SK-N-DZ (cell line): Measurements from ENCODE around the gene EFCAB6.

Source experiments
- DNase-seq: peaks from one replicate; pipeline ENCODE4 v3.0.0-alpha.2; 2015; ENCODE audit warnings: low spot score

EFCAB6 gene

DNA sequence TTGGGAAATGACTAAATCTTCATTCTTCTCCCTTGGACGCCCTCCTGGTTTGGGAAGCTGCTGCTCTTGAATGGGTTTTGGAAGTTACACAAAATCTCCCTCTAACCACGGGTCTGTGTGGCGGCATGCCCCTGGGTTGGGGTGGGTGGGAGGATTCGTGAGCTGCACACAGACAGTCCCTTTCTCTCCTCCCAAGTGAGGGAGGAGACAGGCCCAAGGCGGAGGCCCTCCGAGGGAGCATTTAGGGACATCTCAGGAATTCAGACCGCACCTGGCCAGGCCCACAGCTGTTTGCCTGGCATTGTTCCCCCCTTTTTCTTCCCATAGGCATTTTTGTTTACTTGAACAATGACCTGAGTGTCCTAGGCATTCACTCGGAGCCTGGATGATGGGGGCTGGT is 306.2 kb downstream of the EFCAB6 start:
- DNase-seq = no peak

GRCh38 chr22:43505423-43505822 is 306.7 kb downstream of the EFCAB6 start:
- no peak for DNase-seq

- DNase-seq = no peak
These were observed 307.3 kb downstream of the EFCAB6 start for GRCh38 chr22:43504666-43505261.

GRCh38 chr22:43504068-43504467 is 308.0 kb downstream of the EFCAB6 start:
- DNase-seq = no peak

DNA sequence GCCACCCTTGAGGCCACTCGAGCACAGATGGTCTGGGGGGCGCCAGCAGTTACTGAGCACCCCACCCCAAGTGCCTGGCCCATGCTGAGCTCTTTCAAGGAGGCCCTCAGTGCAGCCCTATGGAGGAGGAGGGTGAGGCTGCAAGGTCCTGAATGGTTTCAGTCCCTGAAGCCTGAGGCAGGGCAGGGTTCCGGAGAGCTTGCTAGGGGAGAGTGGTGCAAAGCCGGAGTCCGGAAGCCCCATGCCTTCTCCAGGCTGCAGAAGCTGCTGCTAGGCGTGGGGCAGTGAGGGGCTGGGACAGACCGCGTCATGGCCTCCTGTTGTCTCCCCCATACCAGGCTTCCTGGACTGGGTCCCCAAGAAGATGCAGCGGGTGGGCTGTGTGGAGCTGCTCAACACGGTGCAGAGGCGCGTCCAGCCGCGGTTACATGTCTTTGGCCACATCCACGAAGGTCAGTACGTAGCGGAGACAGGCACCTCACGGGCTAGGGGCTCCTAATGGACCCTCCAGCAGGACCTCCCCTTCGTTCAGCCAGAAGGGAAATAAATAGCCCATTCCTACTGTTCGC is 309.7 kb downstream of the EFCAB6 start:
- no peak for DNase-seq

DNA sequence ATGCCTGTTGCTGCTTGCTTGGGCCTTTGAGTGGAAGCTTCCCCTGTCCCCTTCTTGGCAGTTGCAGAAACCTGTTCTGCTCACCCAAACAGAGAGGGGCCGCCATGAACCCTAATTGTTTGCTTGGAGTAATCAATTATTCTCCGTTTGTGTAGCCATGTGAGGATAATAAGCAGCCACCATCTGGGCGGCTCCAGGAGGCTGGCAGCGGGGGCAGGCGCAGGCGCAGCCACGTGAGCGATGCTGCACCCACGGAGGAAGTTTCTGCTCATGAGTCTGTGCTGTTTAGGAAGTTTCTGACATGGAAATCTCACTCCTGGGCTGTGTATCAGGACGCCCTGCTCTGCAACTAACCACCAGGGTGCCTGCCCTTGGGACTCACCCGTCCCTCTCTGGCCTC is 310.2 kb downstream of the EFCAB6 start:
- no peak for DNase-seq

- no peak for DNase-seq
These were observed 311.0 kb downstream of the EFCAB6 start for GRCh38 chr22:43500792-43501785.

GRCh38 chr22:43498856-43499253 is 313.2 kb downstream of the EFCAB6 start:
- no peak for DNase-seq

GRCh38 chr22:43497956-43498855 is 313.9 kb downstream of the EFCAB6 start:
- no peak for DNase-seq

GRCh38 chr22:43493297-43493696 is 318.8 kb downstream of the EFCAB6 start:
- no peak for DNase-seq

DNA sequence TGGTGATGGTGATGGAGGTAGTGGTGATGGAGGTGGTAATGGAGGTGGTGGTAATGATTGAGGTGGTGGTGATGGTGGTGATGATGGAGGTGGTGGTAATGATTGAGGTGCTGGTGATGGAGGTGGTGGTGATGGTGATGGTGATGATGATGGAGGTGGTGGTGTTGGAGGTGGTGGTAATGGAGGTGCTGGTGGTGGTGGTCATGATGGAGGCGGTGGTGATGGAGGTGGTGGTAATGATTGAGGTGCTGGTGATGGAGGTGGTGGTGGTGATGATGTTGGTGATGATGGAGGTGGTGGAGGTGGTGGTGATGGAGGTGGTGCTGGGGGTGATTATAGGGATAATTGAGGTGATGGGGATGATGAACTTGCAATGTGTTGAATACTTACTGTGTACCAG is 320.4 kb downstream of the EFCAB6 start:
- no peak for DNase-seq

- DNase-seq = no peak
These were observed 320.9 kb downstream of the EFCAB6 start for GRCh38 chr22:43491177-43491576.

GRCh38 chr22:43490311-43490710 is 321.8 kb downstream of the EFCAB6 start:
- DNase-seq = no peak

DNA sequence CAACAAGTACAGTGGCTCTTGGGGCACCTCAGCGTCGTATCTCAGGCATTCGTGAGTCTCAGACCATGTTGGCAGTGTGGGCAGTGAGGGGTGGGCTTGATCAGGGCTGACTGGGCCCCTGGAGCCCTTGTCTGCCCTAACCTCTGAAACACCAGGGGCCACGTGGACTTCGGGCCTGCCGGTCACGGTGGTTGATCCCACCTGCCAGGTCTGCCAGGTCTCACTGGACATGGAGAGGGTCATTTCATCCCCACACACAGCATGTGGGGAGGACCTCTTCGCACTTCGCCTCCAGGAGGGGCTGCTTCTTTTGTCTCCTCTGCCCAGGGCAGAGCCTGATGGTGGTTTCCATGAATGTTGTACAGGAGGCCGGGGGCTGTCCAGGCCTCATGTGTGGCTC is 323.2 kb downstream of the EFCAB6 start:
- DNase-seq = no peak

GRCh38 chr22:43488031-43488866 is 323.9 kb downstream of the EFCAB6 start:
- DNase-seq = no peak

GRCh38 chr22:43487311-43488030 is 324.6 kb downstream of the EFCAB6 start:
- DNase-seq = no peak

DNA sequence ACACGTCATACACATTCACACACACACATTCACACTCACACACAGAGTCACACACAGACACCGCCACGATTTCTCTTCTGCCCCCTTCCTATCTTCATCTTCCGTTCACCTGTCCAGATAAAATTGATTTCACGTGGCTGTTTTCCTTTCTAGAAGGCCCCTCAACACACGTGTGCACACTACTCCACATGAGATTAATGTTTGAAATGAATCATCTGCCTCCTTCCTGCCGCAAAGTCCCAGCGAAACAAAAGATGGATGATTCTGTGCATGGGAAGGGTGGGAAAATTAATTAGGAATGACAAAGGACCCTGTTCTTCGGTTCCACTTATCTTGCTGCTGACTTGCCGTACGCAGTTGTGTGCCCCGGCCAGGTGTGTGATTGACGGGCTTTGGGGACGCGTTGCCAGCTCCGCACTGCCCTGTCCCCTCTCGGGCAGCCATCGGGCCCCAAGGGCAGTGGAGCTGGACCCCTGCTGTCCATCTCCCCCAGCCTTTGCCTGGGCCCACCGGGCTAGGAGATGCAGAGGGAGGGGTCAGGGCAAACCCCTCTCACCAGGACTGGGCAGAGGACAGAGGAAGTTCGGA is 326.5 kb downstream of the EFCAB6 start:
- DNase-seq = no peak

GRCh38 chr22:43484227-43484626 is 327.9 kb downstream of the EFCAB6 start:
- DNase-seq = no peak

DNA sequence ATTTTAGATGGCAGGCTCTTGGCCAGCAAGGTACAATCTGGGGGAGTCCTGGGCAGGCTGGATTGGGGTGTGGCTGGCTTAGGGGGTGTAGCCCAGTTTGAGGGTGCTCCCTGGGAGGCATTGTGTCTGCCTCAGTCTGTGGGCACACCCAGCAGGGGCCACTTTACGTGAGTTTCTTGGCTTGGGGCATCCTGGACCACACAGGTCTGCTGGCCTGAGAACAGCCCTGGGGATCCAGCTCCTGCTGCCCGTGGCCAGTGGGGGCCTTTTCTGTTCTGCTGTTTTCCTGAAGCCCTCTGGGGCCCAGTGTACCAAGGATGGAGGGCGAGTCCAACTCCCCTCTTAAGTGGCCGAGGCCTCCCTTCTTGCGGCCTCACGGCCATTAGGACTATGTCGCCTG is 328.4 kb downstream of the EFCAB6 start:
- DNase-seq = no peak

- no peak for DNase-seq
These were observed 328.8 kb downstream of the EFCAB6 start for GRCh38 chr22:43483266-43483665.
